ENCODE data around the gene POLR3E. TPM values are rescaled to one million over a fixed set of nuclear protein-coding genes. Genes with fewer than 3 reads are reported as not detected.

Gene POLR3E
- polyA plus RNA-seq, 6 donors from 2014 or later, result 8.8 to 15.9 (median 12.5) TPM

Other genes with a start within 250 kb of the POLR3E start
- under 1 TPM in 1 of 6 donors, not detected in 5; 0.08 TPM for gene VWA3A, start 204.9 kb upstream of the POLR3E start, polyA plus RNA-seq (ENCODE audit: low read depth in 6 of 6)
- 1 to 10 TPM in 1 of 6 donors, under 1 TPM in 4, not detected in 1; 0.21 to 1.2 (median 0.81) TPM for gene SDR42E2, start 134.9 kb upstream of the POLR3E start, polyA plus RNA-seq (ENCODE audit: low read depth in 6 of 6)
- gene EEF2K, start 91.1 kb upstream of the POLR3E start, polyA plus RNA-seq (ENCODE audit: low read depth in 6 of 6), result 1 to 10 TPM; 1.2 to 2.9 (median 1.8) TPM
- 1 to 10 TPM; 3.8 to 6.6 (median 5.0) TPM for gene CDR2, start 77.2 kb downstream of the POLR3E start, polyA plus RNA-seq (ENCODE audit: low read depth in 6 of 6)
- gene NPIPB5, start 213.5 kb downstream of the POLR3E start, polyA plus RNA-seq (ENCODE audit: low read depth in 6 of 6), result 10 to 100 TPM in 5 of 6 donors, 1 to 10 TPM in 1; 2.4 to 40.1 (median 14.2) TPM

Measured in naive B cell (primary cell).